ENCODE results near the gene PHF14. TPM values are rescaled to one million over a fixed set of nuclear protein-coding genes. Genes with fewer than 3 reads are reported as not detected.

PHF14 gene
- total and polyA plus RNA-seq, 2 donors (not counting 1 experiment from before 2014, with no cell fraction given), result 9.6 to 43.7 TPM

- Histone ChIP-seq H3K36me3 (replicated peaks in 1 of 2; ENCODE audit: control extremely low read depth in 1 of 2, control insufficient read depth in 1 of 2, extremely low read depth in 1 of 2, insufficient read depth in 2 of 2, low read length in 1 of 2) (peaks cover 4 to 10% of the 10 kb centered on the region in 2 experiments), H3K9me3 (ENCODE audit: control extremely low read depth in 1 of 3, control insufficient read depth in 2 of 3, insufficient read depth in 1 of 3, low read length in 2 of 3) (no peaks in the 10 kb centered on the region), H3K27me3 (replicated peaks in 1 of 4; ENCODE audit: control extremely low read depth in 1 of 4, control insufficient read depth in 3 of 4, insufficient read depth in 4 of 4, low read length in 3 of 4) (no peaks in the 10 kb centered on the region), H3K4me1 (ENCODE audit: control insufficient read depth in 2 of 2, insufficient read depth in 2 of 2, low read length in 2 of 2) (no peaks in the 10 kb centered on the region), H3K4me2 (replicated peaks; ENCODE audit: low read depth, low read length, poor library complexity, severe bottlenecking) (no peak overlapping the region), H3K79me2 (ENCODE audit: control insufficient read depth, insufficient read depth, low read length) (peaks cover 41% of the 10 kb centered on the region), H2AFZ (ENCODE audit: insufficient read depth, low read depth, low read length, poor library complexity, severe bottlenecking) (no peak overlapping the region), H3K9ac (ENCODE audit: low read length) (no peak overlapping the region), H3K4me3 (ENCODE audit: control extremely low read depth in 1 of 5, extremely low read depth in 1 of 5, insufficient read depth in 1 of 5, low read depth in 2 of 5, low read length in 4 of 5) (no peak overlapping the region), H4K20me1 (ENCODE audit: control insufficient read depth, insufficient read depth, low read length, poor library complexity, severe bottlenecking) (peaks cover 4% of the 10 kb centered on the region), H3K27ac (ENCODE audit: low read length in 2 of 2) (no peak overlapping the region)
- ChIA-PET CTCF (interaction anchor here (0.5 kb wide), 1 partner anchor 286 kb away, joined by 4 read pairs; no protein-coding TSS in a partner anchor), POLR2A (no interaction called here)
- Mint-ChIP-seq H3K9me3 (ENCODE audit: insufficient read depth) (no peaks in the 10 kb centered on the region), H3K27me3 (no peaks in the 10 kb centered on the region), H3K27ac (no peak overlapping the region), H3K4me3 (no peak overlapping the region), H3K4me1 (peaks cover 6% of the 10 kb centered on the region)
- ATAC-seq (ENCODE audit: low read depth) (no peak), DNase-seq (no peak)
- TF ChIP-seq EZH2 (IDR thresholded peaks at IDR 0.05; ENCODE audit: borderline replicate concordance, insufficient read depth, low read depth, low read length, poor library complexity, severe bottlenecking) (no peak), CTCF (IDR thresholded peaks at IDR 0.05) (no peak)
- intact Hi-C loops (cut with micrococcal nuclease), result loop anchor here (5.0 kb wide), 1 partner anchor 33 kb away; the partner anchor contains the start of gene PHF14
These were observed 31.5 kb downstream of the PHF14 start for GRCh38 chr7:11005202-11005601.

- DNase-seq, result no peak
- H3K27me3 ChIP-seq (replicated peaks in 1 of 4; ENCODE audit: control extremely low read depth in 1 of 4, control insufficient read depth in 3 of 4, insufficient read depth in 4 of 4, low read length in 3 of 4), result no peaks in the 10 kb centered on the region
- no peak overlapping the region for H3K9ac ChIP-seq (ENCODE audit: low read length)
- H3K4me1 Mint-ChIP-seq, result peaks cover under 1% of the 10 kb centered on the region
- no peak overlapping the region for H2AFZ ChIP-seq (ENCODE audit: insufficient read depth, low read depth, low read length, poor library complexity, severe bottlenecking)
- H3K27me3 Mint-ChIP-seq, result no peaks in the 10 kb centered on the region
- H3K4me2 ChIP-seq (replicated peaks; ENCODE audit: low read depth, low read length, poor library complexity, severe bottlenecking), result no peak overlapping the region
- no peak overlapping the region for H3K27ac Mint-ChIP-seq
- peaks cover 4 to 10% of the 10 kb centered on the region in 2 experiments for H3K36me3 ChIP-seq (replicated peaks in 1 of 2; ENCODE audit: control extremely low read depth in 1 of 2, control insufficient read depth in 1 of 2, extremely low read depth in 1 of 2, insufficient read depth in 2 of 2, low read length in 1 of 2)
- WGBS (ENCODE audit: insufficient coverage), result 100% methylated on average over 3 of the region's 3 CpGs
- no peaks in the 10 kb centered on the region for H3K9me3 ChIP-seq (ENCODE audit: control extremely low read depth in 1 of 3, control insufficient read depth in 2 of 3, insufficient read depth in 1 of 3, low read length in 2 of 3)
- H3K9me3 Mint-ChIP-seq (ENCODE audit: insufficient read depth), result no peaks in the 10 kb centered on the region
- TF ChIP-seq EZH2 (IDR thresholded peaks at IDR 0.05; ENCODE audit: borderline replicate concordance, insufficient read depth, low read depth, low read length, poor library complexity, severe bottlenecking) (no peak), CTCF (IDR thresholded peaks at IDR 0.05) (no peak)
- no peak overlapping the region for H3K4me3 Mint-ChIP-seq
- peaks cover 35% of the 10 kb centered on the region for H3K79me2 ChIP-seq (ENCODE audit: control insufficient read depth, insufficient read depth, low read length)
- ChIA-PET CTCF (interaction anchor here (1.1 kb wide), 1 partner anchor 8 kb away, joined by 3 read pairs; no protein-coding TSS in a partner anchor), POLR2A (no interaction called here)
- H3K4me3 ChIP-seq (ENCODE audit: control extremely low read depth in 1 of 5, extremely low read depth in 1 of 5, insufficient read depth in 1 of 5, low read depth in 2 of 5, low read length in 4 of 5), result no peak overlapping the region
- H3K27ac ChIP-seq (ENCODE audit: low read length in 2 of 2), result no peak overlapping the region
- ATAC-seq (ENCODE audit: low read depth), result no peak
- intact Hi-C loops (cut with micrococcal nuclease), result loop anchor here (5.0 kb wide), 1 partner anchor 34 kb away; the partner anchor contains the start of gene PHF14
- H3K4me1 ChIP-seq (ENCODE audit: control insufficient read depth in 2 of 2, insufficient read depth in 2 of 2, low read length in 2 of 2), result no peaks in the 10 kb centered on the region
- peaks cover 4% of the 10 kb centered on the region for H4K20me1 ChIP-seq (ENCODE audit: control insufficient read depth, insufficient read depth, low read length, poor library complexity, severe bottlenecking)
These were observed 32.6 kb downstream of the PHF14 start for GRCh38 chr7:11006291-11006690.
